Stimulated activated CD8-positive, alpha-beta memory T cell treated with anti-CD3 and anti-CD28 coated beads, Interleukin-15, amount 100 ng/mL, for 4 hours (primary cell): ENCODE data around the gene OXSM.

Experiments used
- DNase-seq, 2 donors: peaks; one replicate each; pipeline ENCODE4 v3.0.0-alpha.2; 2020; ENCODE audit warnings: low read depth in 2 of 2

OXSM gene

DNA sequence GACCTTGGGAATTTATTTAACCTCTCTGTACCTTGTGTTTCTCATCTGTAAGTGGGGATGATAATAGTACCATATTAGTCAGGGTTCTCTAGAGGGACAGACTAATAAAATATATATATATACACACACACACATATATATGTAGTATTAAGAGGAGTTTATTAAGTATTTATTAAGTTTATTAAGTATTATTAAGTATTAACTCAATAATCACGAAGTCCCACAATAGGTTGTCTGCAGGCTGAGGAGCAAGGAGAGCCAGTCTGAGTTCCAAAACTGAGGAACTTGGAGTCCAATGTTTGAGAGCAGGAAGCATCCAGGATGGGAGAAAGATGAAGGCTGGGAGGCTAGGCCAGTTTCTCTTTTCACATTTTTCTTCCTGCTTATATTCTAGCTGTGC lies 14.8 kb downstream of the OXSM start:
- no peak for DNase-seq

DNA sequence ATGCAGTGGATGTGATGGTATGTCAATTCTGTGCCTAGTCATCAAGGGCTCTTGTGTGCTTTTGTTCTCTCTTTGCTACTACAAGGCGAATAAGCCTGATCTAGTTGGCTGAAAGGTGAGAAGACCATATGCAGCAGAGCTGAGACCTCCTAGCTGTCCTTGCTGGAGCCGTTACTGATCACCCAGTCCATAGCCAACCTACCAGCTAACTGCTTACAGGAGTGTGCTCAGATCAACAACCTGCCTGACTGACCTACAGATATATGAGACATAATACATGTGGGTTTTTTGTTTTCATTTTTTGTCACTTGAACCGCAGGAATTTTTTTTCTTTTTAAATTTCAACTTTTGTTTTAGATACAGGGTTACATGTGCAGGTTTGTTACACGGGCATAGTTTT lies 22.8 kb downstream of the OXSM start:
- no peak for DNase-seq

DNA sequence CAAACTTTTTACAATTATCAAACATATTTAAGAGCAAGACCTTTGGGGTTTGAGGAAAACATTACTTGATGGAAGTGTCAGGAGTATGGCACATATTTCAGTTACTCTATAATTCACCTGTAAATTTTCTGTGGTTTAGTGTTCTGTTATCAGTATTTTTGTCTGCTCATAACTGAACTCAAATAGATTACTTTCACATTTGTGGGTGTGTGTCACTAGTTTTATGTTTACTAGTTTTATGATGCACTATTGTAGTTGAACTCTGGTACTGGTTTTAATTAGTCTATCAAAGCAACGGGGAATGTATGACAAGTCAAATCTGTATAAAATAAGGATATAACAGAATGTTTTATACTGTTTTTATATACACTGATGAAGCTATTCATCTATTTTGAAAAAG lies 27.2 kb downstream of the OXSM start:
- DNase-seq: no peak

DNA sequence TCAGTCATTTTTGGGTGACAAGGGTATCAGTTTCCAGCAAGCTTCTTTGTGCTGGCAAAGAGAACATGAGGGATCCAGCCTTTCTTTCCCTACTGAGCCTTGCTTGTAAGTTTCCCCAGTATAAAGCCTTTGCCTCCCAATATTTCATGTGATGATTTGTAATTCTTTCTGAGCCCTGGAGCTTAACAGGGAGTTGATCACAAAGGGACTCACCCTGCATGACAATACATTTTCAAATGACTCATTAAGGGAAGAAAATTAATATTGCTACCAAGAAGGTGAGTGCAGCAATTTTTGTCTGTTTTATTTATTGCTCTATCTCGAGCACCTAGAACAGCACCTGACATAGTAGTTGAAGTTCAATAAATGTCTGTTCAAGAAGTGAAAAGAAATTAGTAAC lies 27.7 kb downstream of the OXSM start:
- no peak for DNase-seq

DNA sequence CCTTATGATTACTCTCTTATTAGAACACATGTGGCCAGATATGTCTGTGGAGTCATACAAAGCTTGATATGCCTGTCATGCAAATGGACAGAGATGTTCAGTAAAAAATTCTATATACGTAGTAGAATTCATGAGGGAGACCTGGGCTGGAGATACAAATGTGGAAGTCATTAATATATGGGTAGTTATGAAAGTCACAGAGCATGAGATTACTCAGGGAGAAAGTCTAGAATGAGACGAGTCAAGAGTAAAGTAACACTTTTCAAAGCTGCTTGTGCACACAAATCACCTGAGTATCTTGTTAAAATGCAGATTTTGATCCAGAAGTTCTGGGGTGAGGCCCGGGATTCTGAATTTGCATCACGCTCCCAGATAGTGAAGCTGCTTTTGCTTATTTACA lies 28.4 kb downstream of the OXSM start:
- DNase-seq: no peak

DNA sequence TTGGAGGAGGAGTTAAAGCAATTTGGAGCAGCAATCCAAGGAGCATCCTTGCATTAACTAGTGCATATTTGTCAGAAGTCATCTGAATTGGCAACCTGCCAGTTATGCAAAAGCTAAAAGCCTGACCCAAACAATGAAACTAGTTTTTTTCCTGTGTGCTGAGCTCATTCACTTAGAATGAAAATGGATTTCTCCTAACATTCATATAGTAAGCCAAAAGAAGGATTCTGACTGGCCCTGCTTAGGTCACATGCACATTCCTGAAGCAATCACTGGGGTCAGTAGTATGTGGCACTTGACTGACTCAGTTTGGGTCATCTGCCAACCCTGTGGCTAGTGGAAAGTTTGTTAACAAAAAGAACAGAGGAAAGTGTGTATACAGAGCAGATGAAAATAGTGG lies 30.5 kb downstream of the OXSM start:
- DNase-seq: no peak

DNA sequence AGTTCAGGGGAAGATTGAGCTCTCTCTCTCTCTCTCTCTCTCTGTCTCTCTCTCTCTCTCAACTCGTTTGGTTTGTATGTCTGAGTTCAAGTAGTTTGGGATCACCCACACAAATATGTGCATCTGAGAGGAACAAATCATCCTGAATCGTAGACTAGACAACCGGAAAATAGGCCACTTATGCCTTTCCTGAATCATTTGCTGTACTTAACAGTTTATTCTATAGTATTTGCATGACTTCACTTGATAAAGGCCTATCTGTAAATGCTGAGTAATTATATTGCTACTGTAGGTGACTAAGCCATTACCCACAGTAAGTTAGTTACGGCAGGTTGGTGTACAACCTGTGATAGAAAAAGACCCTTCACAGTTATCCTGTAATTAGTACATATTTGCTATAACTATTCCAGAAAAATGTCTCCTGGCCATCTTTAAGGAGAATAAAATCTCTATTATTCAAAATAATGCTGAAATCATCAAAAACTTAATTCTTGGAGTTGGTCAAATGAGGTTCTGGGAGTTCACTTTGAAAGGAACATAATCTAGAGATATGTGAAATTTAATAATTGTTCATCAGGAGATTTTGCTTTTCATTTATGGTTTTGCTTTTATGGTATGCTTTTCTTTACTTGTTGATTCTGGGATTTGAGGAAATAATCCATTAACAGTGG lies 31.1 kb downstream of the OXSM start:
- no peak for DNase-seq

DNA sequence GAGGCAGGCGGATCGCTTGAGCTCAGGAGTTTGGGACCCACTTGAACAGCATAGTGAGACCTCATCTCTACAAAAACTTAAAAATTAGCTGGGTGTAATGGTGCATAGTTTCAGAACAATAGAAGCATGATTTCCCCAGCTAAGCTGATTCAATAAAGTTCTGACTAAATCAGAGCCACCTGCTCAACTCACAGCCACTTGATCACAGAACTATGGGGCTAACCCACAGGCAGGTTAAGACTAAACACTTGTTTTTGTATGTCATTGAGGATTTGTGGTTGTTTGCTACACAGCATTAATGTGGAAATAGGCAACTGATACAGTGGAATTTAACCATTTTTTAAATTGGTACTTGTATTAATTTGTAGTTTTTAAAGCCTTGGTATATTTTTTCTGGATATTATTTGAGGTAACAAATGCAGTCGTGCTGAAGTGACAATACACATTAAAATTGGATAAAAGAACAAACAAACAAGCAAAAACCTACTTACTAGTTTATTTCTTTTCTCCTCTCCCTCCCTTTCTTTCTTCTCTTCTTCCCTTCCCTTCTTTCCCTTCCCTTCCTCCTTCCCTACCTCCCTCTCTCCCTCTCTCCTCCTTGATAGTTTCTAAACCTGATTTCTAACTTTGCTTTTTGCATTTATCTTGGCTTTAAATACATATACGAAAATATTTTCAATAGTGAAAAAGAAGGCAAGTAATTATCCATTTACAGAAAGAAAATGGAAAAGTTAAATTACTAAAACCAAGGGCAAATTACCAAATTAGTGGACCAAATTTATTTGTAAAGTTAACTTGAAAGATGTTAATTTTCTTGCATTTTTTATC lies 32.1 kb downstream of the OXSM start:
- DNase-seq: no peak

DNA sequence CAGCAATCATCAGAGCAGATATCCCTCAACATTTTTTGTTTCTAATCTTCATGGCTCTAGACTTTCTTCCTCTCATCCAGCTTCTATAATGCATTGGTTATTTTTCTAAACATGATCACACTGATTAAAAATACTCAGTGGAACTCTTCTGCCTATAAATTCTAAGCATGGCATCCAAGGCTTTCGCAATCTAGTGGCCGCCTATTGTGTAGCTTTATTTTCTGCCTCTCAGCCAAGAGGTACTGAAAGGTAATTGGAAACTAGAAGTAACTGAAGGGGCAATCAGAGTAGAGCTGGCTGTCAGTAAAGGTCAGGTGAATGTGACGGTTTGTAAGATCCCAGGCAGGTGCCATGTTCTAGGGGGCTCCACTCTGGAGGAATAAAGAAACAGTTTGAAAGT lies 33.4 kb downstream of the OXSM start:
- no peak for DNase-seq

DNA sequence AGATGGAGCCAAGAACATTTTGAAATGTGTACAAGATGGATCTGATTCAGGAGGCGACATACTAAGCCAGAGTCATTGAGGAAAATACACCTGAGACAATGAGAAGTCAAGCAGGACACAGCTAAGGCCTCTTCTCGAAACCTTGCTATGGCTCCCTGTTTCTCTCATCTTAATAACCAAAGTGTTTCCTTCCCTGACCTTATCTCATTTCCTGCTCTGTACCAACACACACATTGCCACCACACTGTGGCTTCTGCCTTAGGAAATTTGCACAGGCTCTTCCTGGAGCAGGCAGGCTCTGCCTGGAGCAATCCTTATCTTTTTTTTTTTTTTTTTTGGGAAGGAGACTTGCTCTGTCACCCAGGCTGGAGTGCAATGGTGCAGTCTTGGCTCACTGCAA lies 36.6 kb downstream of the OXSM start:
- DNase-seq: no peak

DNA sequence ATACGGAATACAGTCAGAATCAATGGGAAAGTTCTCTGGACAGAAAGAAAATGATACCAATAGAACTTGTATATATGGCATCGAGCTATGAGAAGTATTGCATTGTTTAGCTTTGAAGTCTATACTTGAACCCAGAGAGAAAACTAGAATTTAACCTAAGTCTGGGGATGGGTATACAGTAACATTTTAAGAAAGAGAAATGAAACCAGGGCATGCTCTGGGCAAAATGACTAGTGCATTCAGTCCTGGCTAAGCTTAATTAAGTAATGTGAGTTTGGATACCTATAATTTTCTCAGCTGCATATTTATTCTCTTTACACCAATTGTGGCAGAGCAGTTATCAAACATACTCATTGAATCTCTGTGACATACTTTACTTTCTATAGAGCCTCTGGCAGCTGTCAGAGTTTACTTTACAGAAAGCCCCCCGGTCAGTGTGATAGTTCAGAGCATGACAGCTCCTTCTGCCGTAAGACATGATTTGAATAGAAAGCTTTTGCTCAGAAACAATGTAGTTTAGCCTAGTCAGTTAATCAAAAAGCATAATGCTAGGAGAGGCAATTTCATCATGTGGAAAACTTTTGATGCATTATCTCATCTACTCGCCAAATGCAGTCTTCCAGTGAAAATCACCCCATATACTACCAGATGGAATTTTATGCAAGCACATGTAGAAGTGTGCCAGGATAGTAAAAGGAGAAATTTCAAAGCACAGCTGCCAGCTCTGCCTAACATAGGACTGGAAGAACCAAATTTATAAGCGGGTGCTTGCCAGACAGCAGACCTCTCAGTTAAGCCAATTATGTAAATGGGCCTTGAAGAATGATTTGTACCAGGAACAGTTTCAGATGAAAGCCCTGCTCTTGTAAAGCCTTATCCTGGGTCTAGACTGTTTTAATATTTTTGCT lies 40.7 kb downstream of the OXSM start:
- DNase-seq: no peak

DNA sequence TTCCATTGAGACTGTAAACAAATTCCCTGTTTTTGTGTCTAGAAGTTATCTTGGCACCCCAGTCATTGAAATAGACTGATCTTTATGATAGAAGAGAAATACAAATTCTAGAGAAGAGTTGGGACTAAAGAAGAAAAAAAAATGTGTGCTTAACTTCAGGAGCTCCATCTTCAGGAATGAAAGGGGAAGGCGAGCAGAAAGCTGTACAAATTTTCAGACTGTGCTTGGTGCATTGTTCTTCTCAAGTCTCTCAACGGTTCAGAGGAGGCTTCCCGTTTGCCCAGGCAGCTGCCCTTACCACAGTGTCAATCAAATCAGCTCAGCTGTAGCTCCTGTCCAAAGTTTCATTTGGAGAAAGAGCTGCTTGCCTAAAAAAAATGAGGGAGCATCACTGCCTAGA lies 41.7 kb downstream of the OXSM start:
- DNase-seq: no peak

DNA sequence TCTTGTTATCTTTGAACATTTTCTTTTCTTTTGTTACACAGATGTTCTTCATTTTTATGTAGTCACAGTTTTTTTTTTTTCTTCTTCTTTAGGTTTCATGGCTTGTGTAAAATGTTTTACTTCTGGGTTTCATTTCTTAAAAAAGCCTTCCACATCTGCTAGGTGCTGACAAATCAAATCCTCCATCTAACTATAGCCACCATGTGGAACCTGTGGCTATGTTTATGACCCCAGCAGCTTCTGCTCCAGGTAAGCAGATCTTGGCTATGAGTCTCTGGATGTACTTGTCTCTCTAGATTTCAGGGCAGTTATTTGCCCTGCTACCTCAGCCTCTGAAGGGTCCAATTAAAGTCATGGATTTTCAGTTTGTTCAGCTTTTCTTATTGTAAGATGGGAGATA lies 44.5 kb downstream of the OXSM start:
- no peak for DNase-seq

DNA sequence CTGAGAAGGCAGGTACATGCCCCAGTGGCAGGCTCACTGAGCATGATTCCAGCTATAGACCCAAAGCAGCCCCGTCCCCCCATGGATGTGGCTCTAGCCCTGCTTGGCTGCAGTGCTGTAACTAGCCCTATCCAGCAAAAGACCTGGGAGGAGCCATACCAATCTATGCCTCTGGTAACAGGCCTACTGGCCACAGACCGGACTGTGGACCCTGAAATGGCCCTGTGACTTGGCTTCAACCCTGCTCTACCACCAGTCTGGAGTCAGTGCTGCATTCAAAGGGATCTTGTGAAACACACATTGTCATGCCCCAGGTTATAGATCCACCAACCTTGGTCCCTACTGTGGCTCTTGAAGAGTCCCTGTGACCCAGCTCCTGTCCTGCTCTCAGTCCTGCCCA lies 46.7 kb downstream of the OXSM start:
- DNase-seq: no peak

DNA sequence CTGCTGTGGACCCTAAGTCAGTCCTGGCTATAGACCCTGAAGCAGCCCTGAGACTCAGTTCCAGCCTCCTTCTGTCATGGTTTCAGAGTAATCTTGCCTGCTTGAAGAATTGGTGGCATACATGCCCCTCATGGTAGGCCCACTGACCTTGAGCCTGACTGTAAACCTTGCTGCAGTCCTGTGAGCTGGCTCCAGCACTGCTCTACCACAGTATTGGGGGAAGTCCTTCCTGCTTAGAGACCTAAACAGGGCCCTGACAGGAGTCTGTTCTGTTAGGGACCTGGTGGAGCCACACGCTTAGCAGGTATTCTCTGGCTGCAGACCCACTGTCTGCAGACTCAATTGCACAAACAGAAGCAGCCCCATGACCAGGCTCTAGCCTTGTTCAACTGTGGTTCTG lies 47.1 kb downstream of the OXSM start:
- no peak for DNase-seq

DNA sequence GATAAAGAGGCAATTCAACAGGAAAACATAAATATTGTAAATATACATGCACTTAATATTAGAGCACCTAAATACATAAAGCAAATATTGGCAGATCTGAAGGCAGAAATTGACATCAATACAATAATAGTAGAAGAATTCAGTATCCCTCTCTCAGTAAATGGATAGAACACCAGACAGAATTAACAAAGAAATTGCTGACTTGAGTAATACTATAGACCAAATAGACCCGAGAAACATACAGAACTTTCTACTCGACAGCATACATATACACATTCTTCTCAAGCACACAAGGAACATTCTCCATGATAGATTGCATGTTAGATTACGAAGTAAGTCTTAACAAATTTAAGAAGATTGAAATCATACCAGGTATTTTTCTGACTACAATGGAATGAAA lies 50.2 kb downstream of the OXSM start:
- DNase-seq: no peak

DNA sequence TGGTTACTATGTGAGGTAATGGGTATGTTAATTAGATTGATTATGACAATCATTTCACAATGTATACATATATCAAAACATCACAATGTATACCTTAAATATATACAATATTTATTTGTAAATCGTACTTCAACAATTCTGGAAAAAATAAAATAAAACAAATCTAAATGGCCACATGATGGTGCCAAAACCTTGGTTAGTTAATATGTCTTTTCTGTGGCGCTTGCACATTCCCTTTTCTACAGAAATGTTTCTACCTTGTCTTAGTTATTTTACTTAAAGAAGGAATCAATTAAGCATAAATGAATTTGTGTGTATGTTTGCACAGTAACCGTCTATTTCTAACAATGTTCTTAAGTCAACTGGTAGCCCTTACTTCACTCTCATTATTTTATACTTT lies 53.4 kb downstream of the OXSM start:
- DNase-seq: no peak
